Measurements from ENCODE around the gene CHID1.

Gene CHID1

DNA sequence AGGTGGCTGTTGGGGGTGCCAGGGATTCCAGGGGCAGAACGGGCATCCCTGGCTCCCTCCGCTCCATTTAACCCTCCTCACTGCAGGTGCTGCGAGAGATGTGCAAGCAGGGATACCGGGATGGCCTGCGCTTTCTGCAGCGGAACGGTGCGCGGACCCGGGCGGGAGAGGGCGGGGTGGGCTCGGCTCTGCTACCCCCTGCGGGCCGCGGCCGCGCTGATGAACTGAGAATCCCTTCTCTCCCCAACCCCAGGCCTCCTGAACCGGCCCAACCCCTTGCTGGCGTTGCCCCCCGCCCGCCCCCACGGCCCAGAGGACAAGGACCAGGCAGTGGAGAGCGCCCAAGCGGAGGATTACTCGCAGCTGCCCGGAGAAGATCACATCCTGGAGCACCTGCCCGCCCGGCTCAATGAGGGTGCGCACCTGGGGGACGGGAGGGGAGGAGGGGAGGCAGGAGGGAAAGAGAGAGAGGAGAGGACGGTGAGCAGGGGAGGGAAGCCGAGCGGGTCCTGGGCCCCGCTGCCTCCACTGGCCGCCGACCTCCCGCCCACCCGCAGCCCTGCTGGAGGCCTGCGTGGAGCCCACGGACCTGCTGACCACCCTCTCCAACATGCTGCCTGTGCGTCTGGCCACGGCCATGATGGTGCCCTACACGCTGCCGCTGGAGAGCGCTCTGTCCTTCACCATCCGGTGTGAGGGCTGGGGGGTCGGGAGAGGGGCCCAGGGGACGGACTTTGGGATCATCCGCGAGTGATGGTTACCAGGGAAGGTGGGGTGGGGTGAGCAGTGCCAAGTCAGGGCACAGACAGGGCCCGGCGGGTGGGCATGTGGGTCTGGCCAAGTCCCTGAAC, 86.9 kb downstream of the CHID1 start:
- no peak for DNase-seq (ENCODE audit: low spot score)

DNA sequence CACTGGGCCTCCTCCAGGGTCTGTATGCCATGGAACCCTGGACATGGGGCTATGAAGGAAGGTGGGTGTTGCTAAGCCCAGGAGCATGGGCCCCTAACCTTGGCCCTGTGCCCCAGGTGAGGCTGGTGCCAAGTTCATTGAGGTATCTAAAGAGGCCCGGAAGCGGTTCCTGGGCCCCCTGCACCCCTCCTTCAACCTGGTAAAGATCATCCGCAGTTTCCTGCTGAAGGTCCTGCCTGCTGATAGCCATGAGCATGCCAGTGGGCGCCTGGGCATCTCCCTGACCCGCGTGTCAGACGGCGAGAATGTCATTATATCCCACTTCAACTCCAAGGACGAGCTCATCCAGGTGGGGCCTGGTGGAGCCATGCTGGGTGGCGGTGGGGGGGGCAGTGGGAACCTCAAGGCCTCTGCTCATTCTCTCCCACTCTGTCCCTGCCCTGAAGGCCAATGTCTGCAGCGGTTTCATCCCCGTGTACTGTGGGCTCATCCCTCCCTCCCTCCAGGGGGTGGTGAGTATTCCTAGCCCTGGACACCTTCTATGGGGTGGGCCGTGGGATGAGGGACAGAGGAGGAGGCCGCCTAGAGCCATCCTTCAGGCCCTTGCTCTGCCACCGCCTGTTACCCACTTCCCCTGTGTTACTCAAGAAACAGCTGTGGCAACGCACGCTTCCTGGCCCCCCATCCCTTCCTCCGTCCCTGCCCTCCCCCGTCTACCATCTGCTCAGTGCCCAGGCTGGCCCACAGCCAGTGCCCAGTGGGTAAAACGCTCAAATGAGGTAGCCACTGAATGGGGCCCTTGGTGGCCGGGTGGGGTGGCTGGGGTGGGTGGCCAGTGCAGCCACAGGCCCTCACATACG, 88.9 kb downstream of the CHID1 start:
- no peak for DNase-seq (ENCODE audit: low spot score)

DNA sequence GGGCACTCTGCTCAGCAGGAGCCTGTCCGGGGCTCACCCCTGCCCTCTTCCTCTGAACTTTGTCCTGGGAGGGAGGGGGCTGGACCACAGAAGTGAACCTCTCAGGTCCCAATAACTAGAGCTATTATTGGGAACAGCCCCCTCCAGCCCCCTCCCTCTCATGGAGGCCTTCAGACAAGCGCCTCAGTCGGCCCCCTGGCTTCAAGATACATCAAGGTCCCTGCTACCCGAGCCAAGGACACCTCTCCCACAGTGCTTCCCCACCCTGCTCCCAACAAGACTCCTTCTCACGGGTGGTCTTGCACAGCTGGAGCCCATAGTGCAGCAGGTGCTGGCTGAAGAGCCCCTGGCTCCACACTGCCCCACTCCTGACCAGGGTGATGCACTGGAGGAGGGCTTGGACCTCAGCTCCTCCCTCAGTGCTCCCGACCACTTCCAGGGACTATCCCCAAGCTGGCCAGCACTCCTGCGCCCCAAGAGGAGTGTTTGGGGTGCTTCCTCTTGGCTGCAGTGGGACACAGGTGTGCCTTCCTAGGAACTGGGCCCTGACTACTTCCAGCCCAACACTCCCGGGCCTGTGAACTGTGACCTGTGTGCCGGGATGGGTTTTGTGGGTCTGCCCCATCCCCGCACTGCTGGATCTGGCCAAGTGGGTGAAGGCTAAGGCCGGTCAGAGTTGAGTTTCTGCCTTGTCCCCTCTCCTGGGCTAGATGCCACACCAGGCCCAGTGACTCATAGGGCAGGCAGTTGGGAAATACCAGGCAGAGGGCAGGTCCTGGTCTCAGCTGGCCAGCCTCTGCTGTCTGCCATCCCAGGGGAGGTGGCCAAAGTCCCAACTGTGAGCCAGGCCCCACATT, 89.7 kb downstream of the CHID1 start:
- DNase-seq (ENCODE audit: low spot score), result peak; percentile 82

GRCh38 chr11:819943-820649, 90.5 kb downstream of the CHID1 start:
- DNase-seq (ENCODE audit: low spot score), result peak; percentile 74

- DNase-seq (ENCODE audit: low spot score), result peak; percentile 96
Observed at GRCh38 chr11:819129-819931, 91.3 kb downstream of the CHID1 start.

- peak; percentile 81 for DNase-seq (ENCODE audit: low spot score)
Observed at GRCh38 chr11:818396-819128, 92.0 kb downstream of the CHID1 start, which contains the start of gene PNPLA2. Gene PNPLA2, plus strand, starts transcription at chr11:818914. Its CDS starts 805 bp downstream, at chr11:819719.

Measured in GM03348 (cell line).